Cardiac fibroblast (primary cell): Measurements from ENCODE around the gene KHDC1L.
A peak's percentile ranks its signal among the peaks of the same experiment; 100 is the strongest.
"Not testable (repeated sequence)": the region's sequence is repeated elsewhere in the genome, so short reads cannot be mapped to it uniquely, and the experiment has no call there.

Source experiments
- DNase-seq, 2 donors: peaks; one replicate each; pipeline versions ENCODE4 v3.0.0 to v3.0.0-alpha.2; 2010; ENCODE audit warnings: low read depth in 2 of 2
- H3K4me3 ChIP-seq, 2 donors: replicated peaks in 1 of 2; 1 replicate in 1 of 2; 2 replicates in 1 of 2; pipeline ENCODE4 v1.5.1; 2011; ENCODE audit warnings: low read depth in 2 of 2, low read length in 2 of 2, mild to moderate bottlenecking in 2 of 2, moderate library complexity in 1 of 2
- CTCF ChIP-seq: IDR thresholded peaks from one replicate; pipeline ENCODE4 v1.5.1; 2011; ENCODE audit warnings: low read depth, mild to moderate bottlenecking, low read length, inconsistent platforms

KHDC1L gene

GRCh38 chr6:73225396-73225795, at the start of gene KHDC1L:
Gene KHDC1L (minus strand): TSS chr6:73225496. CDS start chr6:73225408, 88 bp downstream.
- TF ChIP-seq CTCF, result no peak
- DNase-seq, result no peak
- H3K4me3 ChIP-seq, result no peak within 1 kb of the TSS

GRCh38 chr6:73269296-73269695, 44.0 kb upstream of the KHDC1L start:
- DNase-seq, H3K4me3 ChIP-seq: not testable (repeated sequence)

- DNase-seq, H3K4me3 ChIP-seq: not testable (repeated sequence)
Observed at GRCh38 chr6:73268896-73269295, 43.6 kb upstream of the KHDC1L start.

- DNase-seq, result no peak
- no peak overlapping the region for H3K4me3 ChIP-seq
- TF ChIP-seq CTCF, result no peak
Observed at GRCh38 chr6:73264446-73264845, 39.1 kb upstream of the KHDC1L start.

- DNase-seq, result no peak
- peak overlapping the region; percentile 71 to 75 for H3K4me3 ChIP-seq
- TF ChIP-seq CTCF, result no peak
Observed at GRCh38 chr6:73263570-73263909, 38.2 kb upstream of the KHDC1L start.

- peak within 1 kb of the TSS; percentile 71 to 75 for H3K4me3 ChIP-seq
- DNase-seq, result peak; percentile 54 to 61
- TF ChIP-seq CTCF, result peak; percentile 5
Observed at GRCh38 chr6:73262671-73263569, 37.6 kb upstream of the KHDC1L start, which contains the start of gene KHDC1. Gene KHDC1 (minus strand): TSS chr6:73263196. CDS start chr6:73242517, 20,679 bp downstream.

- DNase-seq, result peak in 1 of 2 donors; percentile 4
- no peak overlapping the region for H3K4me3 ChIP-seq
- TF ChIP-seq CTCF, result no peak
Observed at GRCh38 chr6:73258721-73259120, 33.4 kb upstream of the KHDC1L start.

GRCh38 chr6:73254323-73254722, 29.0 kb upstream of the KHDC1L start:
- H3K4me3 ChIP-seq, DNase-seq: not testable (repeated sequence)
